GM18511 (cell line): ENCODE results near the gene NLRP5.
"Not testable (repeated sequence)": the region's sequence is repeated elsewhere in the genome, so short reads cannot be mapped to it uniquely, and the experiment has no call there.

ENCODE experiments used
- ATAC-seq: cut with Tn5 transposase; IDR thresholded peaks from one replicate; pipeline ENCODE4 v1.9.1; 2021; ENCODE audit warnings: mild to moderate bottlenecking, moderate library complexity; ENCODE audit not compliant: unreplicated experiment

Gene NLRP5

GRCh38 chr19:55986487-55986886 is at the start of gene NLRP5:
Gene NLRP5 (plus strand): TSS chr19:55986775.
- no peak for ATAC-seq

GRCh38 chr19:55939206-55939605 is 47.4 kb upstream of the NLRP5 start:
- ATAC-seq, result no peak

- ATAC-seq, result no peak
Observed at GRCh38 chr19:55940306-55940705, 46.3 kb upstream of the NLRP5 start.

GRCh38 chr19:55947532-55947931 is 39.0 kb upstream of the NLRP5 start, which contains the start of gene NLRP8:
Gene NLRP8 (plus strand): TSS chr19:55947832.
- ATAC-seq, result no peak

- ATAC-seq, result not testable (repeated sequence)
Observed at GRCh38 chr19:55950566-55950965, 36.0 kb upstream of the NLRP5 start.

- no peak for ATAC-seq
Observed at GRCh38 chr19:55956431-55956830, 30.1 kb upstream of the NLRP5 start.

GRCh38 chr19:55958356-55958755 is 28.2 kb upstream of the NLRP5 start:
- no peak for ATAC-seq

GRCh38 chr19:55959996-55960675 is 26.4 kb upstream of the NLRP5 start:
- ATAC-seq, result no peak

GRCh38 chr19:55962186-55962585 is 24.4 kb upstream of the NLRP5 start:
- ATAC-seq, result no peak

- no peak for ATAC-seq
Observed at GRCh38 chr19:55973982-55974381, 12.6 kb upstream of the NLRP5 start.

GRCh38 chr19:55980415-55980814 is 6.2 kb upstream of the NLRP5 start:
- ATAC-seq, result no peak

GRCh38 chr19:55985254-55985653 is 1.3 kb upstream of the NLRP5 start:
- no peak for ATAC-seq

- no peak for ATAC-seq
Observed at GRCh38 chr19:55990831-55991230, 4.3 kb downstream of the NLRP5 start.

GRCh38 chr19:55993492-55993891 is 6.9 kb downstream of the NLRP5 start:
- ATAC-seq, result no peak

GRCh38 chr19:56014765-56015164 is 28.2 kb downstream of the NLRP5 start:
- ATAC-seq, result no peak

GRCh38 chr19:56015756-56016155 is 29.2 kb downstream of the NLRP5 start:
- ATAC-seq, result no peak

GRCh38 chr19:56019325-56019724 is 32.8 kb downstream of the NLRP5 start:
- ATAC-seq, result not testable (repeated sequence)

- ATAC-seq, result not testable (repeated sequence)
Observed at GRCh38 chr19:56020355-56020975, 33.9 kb downstream of the NLRP5 start.

GRCh38 chr19:56026769-56027168 is 40.2 kb downstream of the NLRP5 start:
- ATAC-seq, result no peak

- ATAC-seq, result no peak
Observed at GRCh38 chr19:56053596-56053995, 67.0 kb downstream of the NLRP5 start.

- ATAC-seq, result no peak
Observed at GRCh38 chr19:56066152-56067023, 79.8 kb downstream of the NLRP5 start.

GRCh38 chr19:56069642-56070041 is 83.1 kb downstream of the NLRP5 start:
- no peak for ATAC-seq
